HEK293 (cell line): ENCODE results near the gene SPART.

Experiments
- CTCF ChIA-PET: fragments of 350-600 bp; formaldehyde crosslinking; extraction: SDS; loops from one replicate; lab custom pipeline; 2021; ENCODE audit warnings: antibody characterized with exemption; lab: Yijun Ruan, JAX
- POLR2A ChIA-PET: fragments of 300-600 bp; formaldehyde crosslinking; extraction: SDS; loops from one replicate; lab custom pipeline; 2020; ENCODE audit warnings: antibody characterized with exemption, inconsistent platforms; lab: Yijun Ruan, JAX
- H3K27ac ChIP-seq: fragments of 200-500 bp; sonication (Bioruptor generic); 2 replicates; pipeline ENCODE4 v1.5.1; 2014; ENCODE audit warnings: low read depth, low read length, control low read depth, inconsistent platforms; ENCODE audit errors: extremely low read depth
- H3K36me3 ChIP-seq, 2 experiments: fragments of 200-500 bp in 1 of 2; sonication (Bioruptor generic) in 1 of 2; 1 replicate in 1 of 2; 2 replicates in 1 of 2; pipeline ENCODE4 v1.5.1; 2014 to 2017; ENCODE audit warnings: inconsistent platforms in 2 of 2, low read length in 2 of 2; ENCODE audit not compliant: control insufficient read depth in 2 of 2, insufficient read depth in 1 of 2
- H3K4me1 ChIP-seq: fragments of 200-500 bp; sonication (Bioruptor generic); 2 replicates; pipeline ENCODE4 v1.5.1; 2014; ENCODE audit warnings: mild to moderate bottlenecking, low read length, inconsistent platforms; ENCODE audit not compliant: control insufficient read depth, insufficient read depth
- H3K4me3 ChIP-seq: 2 replicates; pipeline ENCODE4 v1.5.1; 2011; ENCODE audit warnings: low read depth, mild to moderate bottlenecking, control low read depth, low read length, moderate library complexity
- H3K9me3 ChIP-seq: fragments of 200-500 bp; sonication (Bioruptor generic); 2 replicates; pipeline ENCODE4 v1.5.1; 2014; ENCODE audit warnings: low read depth, low read length, inconsistent platforms; ENCODE audit not compliant: control insufficient read depth, insufficient read depth
- HIC1 ChIP-seq: fragments of 450-650 bp; formaldehyde crosslinking; IDR thresholded peaks from 2 replicates; pipeline ENCODE4 v1.5.1; 2016; ENCODE audit warnings: missing biosample characterization, missing genetic modification characterization
- HOXD13 ChIP-seq: sonication (generic); formaldehyde crosslinking; IDR thresholded peaks from 2 replicates; pipeline ENCODE4 v1.8.0; 2022; ENCODE audit warnings: missing genetic modification reagents, borderline replicate concordance
- TCF7L2 ChIP-seq: IDR thresholded peaks from 2 replicates; pipeline ENCODE4 v1.6.1; 2011; ENCODE audit warnings: low read depth, mild to moderate bottlenecking, inconsistent platforms, low read length, moderate library complexity, borderline replicate concordance
- TSHZ1 ChIP-seq: fragments of 450-650 bp; formaldehyde crosslinking; IDR thresholded peaks from 2 replicates; pipeline ENCODE4 v1.5.1; 2016; ENCODE audit warnings: missing biosample characterization, missing genetic modification characterization, borderline replicate concordance
- WT1 ChIP-seq: fragments of 450-650 bp; formaldehyde crosslinking; IDR thresholded peaks from 2 replicates; pipeline ENCODE4 v1.5.1; 2016; ENCODE audit warnings: missing biosample characterization, missing genetic modification characterization
- ZNF155 ChIP-seq: fragments of 450-650 bp; formaldehyde crosslinking; IDR thresholded peaks from 2 replicates; pipeline ENCODE4 v1.5.1; 2016; ENCODE audit warnings: missing biosample characterization, missing genetic modification characterization
- ZNF274 ChIP-seq, 2 experiments: fragments of 200-500 bp in 1 of 2; fragments of 450-650 bp in 1 of 2; sonication (Bioruptor generic) in 1 of 2; formaldehyde crosslinking in 1 of 2; IDR thresholded peaks; 2 replicates each; pipeline versions ENCODE4 v1.5.1 to v1.6.1; 2014 to 2016; ENCODE audit warnings: borderline replicate concordance in 1 of 2, inconsistent platforms in 1 of 2, low read length in 1 of 2, missing biosample characterization in 1 of 2, missing genetic modification characterization in 1 of 2
- ZNF292 ChIP-seq: fragments of 450-650 bp; formaldehyde crosslinking; IDR thresholded peaks from 2 replicates; pipeline ENCODE4 v1.5.1; 2016; ENCODE audit warnings: low read depth, missing biosample characterization, missing genetic modification characterization, borderline replicate concordance
- ZNF366 ChIP-seq: fragments of 450-650 bp; formaldehyde crosslinking; conservative IDR thresholded peaks from 2 replicates; pipeline ENCODE4 v1.5.1; 2016; ENCODE audit warnings: missing biosample characterization, missing genetic modification characterization
- ZNF513 ChIP-seq: fragments of 450-650 bp; IDR thresholded peaks from 2 replicates; pipeline ENCODE4 v1.5.1; 2018; ENCODE audit warnings: missing biosample characterization, missing genetic modification characterization
- ZNF585B ChIP-seq: fragments of 450-650 bp; formaldehyde crosslinking; IDR thresholded peaks from 2 replicates; pipeline ENCODE4 v1.5.1; 2016; ENCODE audit warnings: missing biosample characterization, missing genetic modification characterization
- ZNF785 ChIP-seq: fragments of 450-650 bp; formaldehyde crosslinking; IDR thresholded peaks from 2 replicates; pipeline ENCODE4 v1.5.1; 2016; ENCODE audit warnings: missing biosample characterization, missing genetic modification characterization
- ZSCAN23 ChIP-seq: fragments of 450-650 bp; formaldehyde crosslinking; IDR thresholded peaks from 2 replicates; pipeline ENCODE4 v1.5.1; 2016; ENCODE audit warnings: missing biosample characterization, missing genetic modification characterization
- TF ChIP-seq, protein P1 (sequence below): fragments of 450-650 bp; formaldehyde crosslinking; IDR thresholded peaks from 2 replicates; pipeline ENCODE4 v1.5.1; 2017; ENCODE audit warnings: missing biosample characterization, missing genetic modification characterization
- TF ChIP-seq, protein P2 (sequence below): fragments of 450-650 bp; formaldehyde crosslinking; IDR thresholded peaks from 2 replicates; pipeline ENCODE4 v1.5.1; 2016; ENCODE audit warnings: missing biosample characterization, missing genetic modification characterization

Gene SPART

DNA sequence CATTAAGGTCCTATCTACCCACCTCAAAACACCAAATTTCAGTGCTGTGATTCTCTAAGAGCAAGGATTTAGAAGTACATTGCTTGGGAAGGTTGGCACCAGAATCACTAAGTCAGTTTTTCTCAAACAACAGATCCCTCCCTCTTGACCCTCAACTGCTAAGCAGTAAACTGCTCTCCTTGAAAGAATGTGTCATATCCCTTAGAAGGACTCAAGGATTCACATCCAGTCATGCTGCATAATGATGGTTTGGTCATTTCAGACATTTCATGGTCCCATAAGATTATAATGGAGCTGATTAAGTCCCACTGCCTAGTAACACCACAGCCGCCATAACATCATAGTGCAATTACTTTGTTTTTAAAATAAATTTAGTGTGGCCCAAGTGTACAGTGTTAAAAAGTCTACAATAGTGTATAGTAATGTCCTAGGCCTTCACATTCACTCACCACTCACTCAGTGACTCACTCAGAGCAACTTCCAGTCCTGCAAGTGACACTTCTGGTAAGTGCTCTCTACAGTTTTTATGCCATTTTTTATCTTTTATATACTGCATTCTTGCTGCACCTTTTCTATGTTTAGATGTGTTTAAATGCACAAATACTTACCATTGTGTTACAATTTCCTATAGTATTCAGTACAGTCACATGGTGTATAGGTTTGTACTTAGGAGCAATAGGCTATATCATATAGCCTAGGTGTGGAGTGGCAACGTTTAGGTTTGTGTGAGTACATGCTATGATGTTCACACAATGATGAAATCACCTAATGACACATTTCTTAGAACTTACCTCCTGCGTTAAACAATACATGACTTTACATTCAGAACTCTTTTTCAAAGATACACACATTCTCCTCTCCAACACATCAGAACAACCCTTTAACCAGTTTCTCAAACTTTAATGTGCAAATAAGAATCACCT is 32.9 kb downstream of the SPART start:
- Histone ChIP-seq H3K27ac (no peak overlapping the region), H3K4me1 (no peaks in the 10 kb centered on the region), H3K36me3 (peaks cover 5 to 57% of the 10 kb centered on the region in 2 experiments), H3K9me3 (no peaks in the 10 kb centered on the region), H3K4me3 (no peak overlapping the region)
- TF ChIP-seq ZNF292 (no peak), TSHZ1 (tag by site-specific recombination) (no peak), WT1 (tag by site-specific recombination) (no peak), ZSCAN23 (tag by site-specific recombination) (no peak), ZNF585B (tag by site-specific recombination) (no peak), TCF7L2 (no peak), ZNF366 (tag by site-specific recombination) (no peak), HOXD13 (CRISPR knock-in tag) (no peak), ZNF785 (tag by site-specific recombination) (no peak), ZNF513 (tag by site-specific recombination) (no peak), HIC1 (tag by site-specific recombination) (no peak), ZNF155 (tag by site-specific recombination) (no peak), ZNF274 (IDR thresholded peaks at IDR 0.05; ENCODE audit: low read length) (no peak), ZNF274 (tag by site-specific recombination; IDR thresholded peaks at IDR 0.05; ENCODE audit: borderline replicate concordance) (no peak)
- TF ChIP-seq, protein P1, sequence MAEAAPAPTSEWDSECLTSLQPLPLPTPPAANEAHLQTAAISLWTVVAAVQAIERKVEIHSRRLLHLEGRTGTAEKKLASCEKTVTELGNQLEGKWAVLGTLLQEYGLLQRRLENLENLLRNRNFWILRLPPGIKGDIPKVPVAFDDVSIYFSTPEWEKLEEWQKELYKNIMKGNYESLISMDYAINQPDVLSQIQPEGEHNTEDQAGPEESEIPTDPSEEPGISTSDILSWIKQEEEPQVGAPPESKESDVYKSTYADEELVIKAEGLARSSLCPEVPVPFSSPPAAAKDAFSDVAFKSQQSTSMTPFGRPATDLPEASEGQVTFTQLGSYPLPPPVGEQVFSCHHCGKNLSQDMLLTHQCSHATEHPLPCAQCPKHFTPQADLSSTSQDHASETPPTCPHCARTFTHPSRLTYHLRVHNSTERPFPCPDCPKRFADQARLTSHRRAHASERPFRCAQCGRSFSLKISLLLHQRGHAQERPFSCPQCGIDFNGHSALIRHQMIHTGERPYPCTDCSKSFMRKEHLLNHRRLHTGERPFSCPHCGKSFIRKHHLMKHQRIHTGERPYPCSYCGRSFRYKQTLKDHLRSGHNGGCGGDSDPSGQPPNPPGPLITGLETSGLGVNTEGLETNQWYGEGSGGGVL, result no peak
- TF ChIP-seq, protein P2, sequence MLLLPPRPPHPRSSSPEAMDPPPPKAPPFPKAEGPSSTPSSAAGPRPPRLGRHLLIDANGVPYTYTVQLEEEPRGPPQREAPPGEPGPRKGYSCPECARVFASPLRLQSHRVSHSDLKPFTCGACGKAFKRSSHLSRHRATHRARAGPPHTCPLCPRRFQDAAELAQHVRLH (tag by site-specific recombination), result no peak
- POLR2A ChIA-PET, result no interaction called here
- CTCF ChIA-PET, result interaction anchor here (1.1 kb wide), 1 partner anchor 107 kb away, joined by 3 read pairs; no protein-coding TSS in a partner anchor
